ENCODE measurements around the gene PTK6. TPM values are rescaled to one million over a fixed set of nuclear protein-coding genes. Genes with fewer than 3 reads are reported as not detected.

PTK6 gene
- total and polyA plus RNA-seq, 8 donors, result 0.61 to 4.5 (median 1.2) TPM

DNA sequence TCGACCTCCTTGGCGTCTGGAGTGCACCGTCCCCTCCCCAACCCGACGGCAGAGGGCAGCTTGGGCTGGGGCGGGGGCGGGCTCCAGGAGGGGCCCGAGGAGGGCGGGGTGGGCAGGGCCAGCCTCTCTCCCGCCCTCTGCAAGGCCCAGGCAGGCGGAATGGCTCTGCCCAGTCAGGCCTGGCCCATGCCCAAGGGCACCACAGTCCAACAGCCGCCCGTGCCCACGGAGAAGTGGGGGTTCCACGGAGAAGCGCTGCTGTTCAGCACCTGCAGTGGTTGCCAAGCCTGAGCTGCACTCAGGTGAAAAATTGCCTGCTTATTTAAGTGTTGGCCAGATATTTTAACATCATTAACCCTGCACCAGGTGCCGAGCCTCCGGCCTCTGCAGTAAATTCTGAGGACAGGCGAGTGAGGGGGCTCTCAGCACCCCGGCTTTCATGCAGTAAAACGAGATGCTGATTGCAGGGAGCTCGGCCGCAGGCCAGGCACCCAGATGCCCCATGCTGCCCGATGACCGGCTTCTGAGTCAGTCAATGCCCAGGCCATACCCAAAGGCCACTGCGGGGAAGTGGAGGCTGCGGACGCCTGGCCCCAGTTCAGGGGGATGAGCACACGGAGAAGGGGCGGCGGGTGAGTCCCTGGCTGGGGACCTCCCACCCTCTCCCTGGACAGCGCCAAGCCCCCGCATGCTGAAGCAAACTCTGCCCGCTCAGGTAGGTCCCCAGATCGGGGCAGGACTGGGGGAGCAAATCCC lies 10.7 kb upstream of the PTK6 start, which contains the start of gene SRMS:
TSS of gene SRMS (minus strand) at position 25 of the 756 bp plus-strand sequence. CDS start 286 bp downstream, outside the sequence.
- intact Hi-C loops (cut with DNase I), result loop anchor here in 1 of 3 donors (10.0 kb wide), 1 partner anchor 417 kb away; the partner anchor contains the start of gene ZNF512B
- WGBS, 2 donors, result 42 to 46% methylated on average over 33 to 35 of the region's 35 CpGs

DNA sequence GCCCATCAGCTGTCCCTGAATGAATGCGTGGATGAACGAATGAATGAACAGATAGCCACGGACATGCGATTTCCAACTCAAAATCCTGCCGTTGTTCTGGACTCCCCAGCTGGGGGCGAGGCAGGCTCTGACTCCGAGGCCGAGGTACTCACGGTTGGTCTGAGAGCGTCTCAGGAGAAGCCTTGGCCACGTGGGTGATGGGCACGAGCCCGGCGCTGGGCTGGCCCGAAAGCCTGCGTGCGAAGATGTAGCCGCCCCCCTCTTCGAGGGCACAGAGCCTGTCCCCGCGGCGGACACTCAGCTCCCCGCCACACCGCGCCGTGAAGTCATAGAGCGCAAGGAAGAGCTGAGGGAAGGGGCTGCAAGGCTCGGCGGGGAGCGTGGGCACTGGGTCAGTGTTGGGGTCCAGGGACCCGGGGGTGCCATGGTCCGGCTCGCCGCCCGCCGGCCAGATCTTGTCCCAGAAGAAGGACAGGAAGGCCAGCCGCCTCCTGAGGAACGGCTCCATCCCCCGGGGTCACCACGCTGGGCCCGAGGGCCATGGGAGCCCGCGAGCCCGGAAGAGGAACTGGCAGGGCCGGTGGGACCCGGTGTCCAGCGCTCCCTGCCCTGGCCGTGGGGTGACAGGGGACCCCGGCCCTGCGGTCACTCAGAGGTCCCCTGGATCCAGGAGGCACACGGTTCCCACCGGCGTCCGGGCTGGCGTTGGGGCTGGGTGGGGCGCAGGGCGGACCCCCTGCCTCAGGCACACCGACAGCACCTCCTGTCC lies 10.0 kb upstream of the PTK6 start:
- H3K27me3 ChIP-seq, result no peaks in the 10 kb centered on the region
- FAIRE-seq (no peak), ATAC-seq (no peak), DNase-seq (no peak)
- H3K4me3 ChIP-seq, result no peak overlapping the region
- H3K27ac ChIP-seq, result no peak overlapping the region
- TF ChIP-seq, protein P1, sequence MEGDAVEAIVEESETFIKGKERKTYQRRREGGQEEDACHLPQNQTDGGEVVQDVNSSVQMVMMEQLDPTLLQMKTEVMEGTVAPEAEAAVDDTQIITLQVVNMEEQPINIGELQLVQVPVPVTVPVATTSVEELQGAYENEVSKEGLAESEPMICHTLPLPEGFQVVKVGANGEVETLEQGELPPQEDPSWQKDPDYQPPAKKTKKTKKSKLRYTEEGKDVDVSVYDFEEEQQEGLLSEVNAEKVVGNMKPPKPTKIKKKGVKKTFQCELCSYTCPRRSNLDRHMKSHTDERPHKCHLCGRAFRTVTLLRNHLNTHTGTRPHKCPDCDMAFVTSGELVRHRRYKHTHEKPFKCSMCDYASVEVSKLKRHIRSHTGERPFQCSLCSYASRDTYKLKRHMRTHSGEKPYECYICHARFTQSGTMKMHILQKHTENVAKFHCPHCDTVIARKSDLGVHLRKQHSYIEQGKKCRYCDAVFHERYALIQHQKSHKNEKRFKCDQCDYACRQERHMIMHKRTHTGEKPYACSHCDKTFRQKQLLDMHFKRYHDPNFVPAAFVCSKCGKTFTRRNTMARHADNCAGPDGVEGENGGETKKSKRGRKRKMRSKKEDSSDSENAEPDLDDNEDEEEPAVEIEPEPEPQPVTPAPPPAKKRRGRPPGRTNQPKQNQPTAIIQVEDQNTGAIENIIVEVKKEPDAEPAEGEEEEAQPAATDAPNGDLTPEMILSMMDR (IDR thresholded peaks at IDR 0.05), result no peak
- H3K36me3 ChIP-seq, result no peaks in the 10 kb centered on the region
- 41 to 57% methylated on average over 49 to 58 of the region's 58 CpGs for WGBS, 2 donors
- H3K4me1 ChIP-seq, result no peaks in the 10 kb centered on the region
- intact Hi-C loops (cut with DNase I), result loop anchor here in 1 of 3 donors (10.0 kb wide), 1 partner anchor 418 kb away; the partner anchor contains the start of gene ZNF512B
- no peaks in the 10 kb centered on the region for H3K9me3 ChIP-seq

More for the DNA sequence above, 10.7 kb upstream of the PTK6 start, which contains the start of gene SRMS:
- ATAC-seq, result peak in 1 of 4 donors; percentile 34
- H3K4me3 ChIP-seq, result no peak within 1 kb of the TSS
- H3K27ac ChIP-seq, result no peak within 1 kb of the TSS
- TF ChIP-seq, protein P1 (IDR thresholded peaks at IDR 0.05), result no peak
- no peaks in the 10 kb centered on the region for H3K9me3 ChIP-seq
- no peaks in the 10 kb centered on the region for H3K4me1 ChIP-seq
- DNase-seq, result no peak
- H3K36me3 ChIP-seq, result no peaks in the 10 kb centered on the region
- FAIRE-seq, result no peak
- no peaks in the 10 kb centered on the region for H3K27me3 ChIP-seq

DNA sequence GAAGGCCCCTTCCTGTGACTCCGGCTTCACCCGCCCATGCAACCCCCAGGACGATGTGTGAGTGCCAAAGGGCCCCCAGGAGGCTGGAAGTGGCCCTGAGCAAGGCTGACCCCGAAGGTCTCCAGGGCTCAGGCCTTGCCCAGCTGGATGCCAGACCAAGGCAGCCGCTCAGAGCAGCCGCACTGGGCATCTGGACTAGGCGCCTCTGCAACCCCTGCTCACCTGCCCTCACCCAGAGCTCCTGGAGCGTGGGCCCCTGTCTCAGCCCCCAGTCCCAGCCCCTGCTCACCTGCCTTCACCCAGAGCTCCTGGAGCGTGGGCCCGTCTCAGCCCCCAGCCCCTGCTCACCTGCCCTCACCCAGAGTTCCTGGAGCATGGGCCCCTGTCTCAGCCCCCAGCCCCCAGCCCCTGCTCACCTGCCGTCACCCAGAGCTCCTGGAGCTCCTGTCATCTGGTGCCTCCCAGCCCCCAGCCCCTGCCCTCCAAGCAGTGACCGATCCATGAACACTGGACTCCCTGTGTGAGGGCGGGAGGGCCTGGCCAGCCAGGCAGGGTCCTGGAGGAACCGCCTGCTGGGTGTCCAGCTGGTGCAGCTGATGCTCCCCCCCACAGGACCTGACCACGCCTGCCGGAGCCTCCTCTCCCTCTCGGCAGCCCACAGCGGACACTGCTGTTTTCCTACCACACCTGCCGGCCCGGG lies 9.2 kb upstream of the PTK6 start:
- H3K9me3 ChIP-seq, result no peaks in the 10 kb centered on the region
- intact Hi-C loops (cut with DNase I), result loop anchor here in 1 of 3 donors (10.0 kb wide), 1 partner anchor 418 kb away; the partner anchor contains the start of gene ZNF512B
- no peaks in the 10 kb centered on the region for H3K36me3 ChIP-seq
- H3K27me3 ChIP-seq, result no peaks in the 10 kb centered on the region
- FAIRE-seq (no peak), DNase-seq (no peak), ATAC-seq (no peak)
- no peak overlapping the region for H3K27ac ChIP-seq
- no peak overlapping the region for H3K4me3 ChIP-seq
- H3K4me1 ChIP-seq, result no peaks in the 10 kb centered on the region
- 64 to 84% methylated on average over 18 to 20 of the region's 20 CpGs for WGBS, 2 donors
- TF ChIP-seq, protein P1 (IDR thresholded peaks at IDR 0.05), result no peak

DNA sequence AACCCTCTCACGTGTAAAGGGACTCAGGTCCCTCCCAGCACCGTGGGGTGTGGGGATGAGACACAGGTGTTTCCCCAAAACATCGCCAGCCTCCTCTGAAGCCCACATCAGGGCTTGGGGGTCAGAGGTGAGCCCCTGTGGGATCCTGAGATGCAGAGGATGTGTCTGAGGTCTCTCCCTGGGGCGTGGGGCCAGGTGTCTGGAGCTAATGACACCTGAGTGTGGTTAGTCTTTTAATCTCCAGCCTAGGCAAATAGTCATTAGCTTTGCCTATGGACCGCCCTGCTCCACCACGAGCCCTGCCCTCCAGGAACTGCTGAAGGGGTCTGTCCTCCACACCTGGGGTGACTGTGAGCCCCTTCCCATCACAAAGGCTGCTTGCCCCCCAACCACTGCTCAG lies 8.6 kb upstream of the PTK6 start:
- DNase-seq (no peak), ATAC-seq (no peak), FAIRE-seq (no peak)
- intact Hi-C loops (cut with DNase I), result loop anchor here in 1 of 3 donors (10.0 kb wide), 1 partner anchor 419 kb away; the partner anchor contains the start of gene ZNF512B
- TF ChIP-seq, protein P1 (IDR thresholded peaks at IDR 0.05), result no peak
- no peaks in the 10 kb centered on the region for H3K27me3 ChIP-seq
- no peak overlapping the region for H3K4me3 ChIP-seq
- H3K4me1 ChIP-seq, result no peaks in the 10 kb centered on the region
- H3K36me3 ChIP-seq, result no peaks in the 10 kb centered on the region
- WGBS, 2 donors, result 51 to 55% methylated on average over 6 of the region's 6 CpGs
- no peaks in the 10 kb centered on the region for H3K9me3 ChIP-seq
- no peak overlapping the region for H3K27ac ChIP-seq
